GM12801 (cell line): ENCODE measurements around the gene MPST.

ENCODE experiments used
- CTCF ChIP-seq: IDR thresholded peaks from one replicate; pipeline ENCODE4 v1.5.1; 2011; ENCODE audit warnings: control low read depth; ENCODE audit not compliant: insufficient read length; ENCODE audit errors: extremely low read depth

Gene MPST

DNA sequence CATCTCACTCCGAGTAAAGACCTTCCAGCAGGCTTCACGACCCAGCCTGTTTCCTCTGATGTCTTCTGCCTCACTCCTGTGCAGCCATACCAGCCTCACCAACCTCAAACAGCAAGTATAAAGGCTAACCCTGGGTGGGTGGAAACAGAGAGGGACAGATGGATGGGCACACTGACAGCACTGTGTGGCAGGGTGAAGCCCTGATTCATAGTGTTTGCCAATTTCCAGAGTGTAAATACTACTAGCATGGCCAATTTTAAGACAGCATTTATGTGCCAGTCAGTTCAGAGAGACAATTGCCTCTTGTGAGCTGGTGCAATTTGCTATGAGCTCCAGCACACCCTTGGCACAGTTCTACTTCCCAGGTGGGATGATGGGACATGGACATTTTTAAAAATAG lies 21.8 kb upstream of the MPST start:
- TF ChIP-seq CTCF = no peak

- TF ChIP-seq CTCF = no peak
Measured at GRCh38 chr22:36998620-36999351, 20.8 kb upstream of the MPST start.

DNA sequence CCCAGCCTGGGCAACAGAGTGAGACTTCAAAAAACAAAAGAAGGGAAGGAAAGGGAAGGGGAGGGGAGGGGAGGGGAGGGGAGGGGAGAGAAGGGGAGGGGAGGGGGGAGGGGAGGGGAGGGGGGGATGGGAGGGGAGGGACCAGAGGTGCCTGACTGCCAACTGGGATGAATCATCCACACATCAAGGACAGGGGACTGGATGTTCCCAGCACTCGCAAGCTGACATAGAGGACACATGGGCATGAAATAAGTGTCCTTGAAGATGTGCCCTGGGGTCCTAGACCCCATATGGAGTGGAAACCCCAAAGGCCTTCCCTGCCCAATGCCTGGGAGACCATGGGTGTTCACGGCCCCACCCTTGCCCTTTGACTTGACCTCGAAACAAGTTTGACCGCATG lies 20.1 kb upstream of the MPST start:
- TF ChIP-seq CTCF = no peak

DNA sequence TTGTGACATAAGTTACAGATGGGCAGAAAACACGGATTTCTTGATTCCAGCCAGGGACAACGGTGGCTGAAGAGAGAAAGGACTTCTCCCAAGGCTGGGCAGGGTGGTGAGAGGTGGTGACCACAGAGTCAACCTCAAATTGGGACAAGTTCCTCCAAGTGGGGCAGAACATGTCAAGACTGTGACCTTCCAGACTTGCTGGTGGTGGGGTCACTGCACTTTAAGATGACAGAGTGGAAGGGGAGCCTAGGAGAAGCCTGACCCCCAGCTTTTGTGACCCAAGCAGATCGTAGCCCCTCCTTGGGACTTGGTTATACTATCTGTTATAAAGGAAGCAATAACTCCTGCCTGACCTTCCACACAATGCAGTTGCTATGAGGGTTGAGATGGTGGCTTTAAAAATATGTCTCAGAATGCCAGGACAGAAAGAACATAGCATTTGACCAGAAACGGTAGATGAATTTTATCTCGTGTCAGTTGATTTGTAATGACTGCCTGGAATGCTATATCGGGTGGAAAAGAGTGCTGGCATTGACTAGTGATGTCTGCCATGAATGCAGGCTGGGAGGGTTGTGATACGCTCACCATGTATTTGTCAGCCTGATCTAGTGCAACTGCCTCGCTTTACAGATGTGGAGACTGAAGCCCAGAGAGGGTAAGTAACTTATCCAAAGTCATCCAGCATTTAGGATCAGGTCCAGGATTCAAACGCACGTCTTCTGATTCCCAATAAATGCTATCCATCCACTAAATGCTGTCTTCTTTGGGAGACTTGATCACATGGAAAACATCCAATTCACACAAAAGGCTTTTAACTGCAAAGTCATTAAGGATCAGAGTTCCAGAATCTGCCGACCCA lies 18.6 kb upstream of the MPST start:
- no peak for TF ChIP-seq CTCF

DNA sequence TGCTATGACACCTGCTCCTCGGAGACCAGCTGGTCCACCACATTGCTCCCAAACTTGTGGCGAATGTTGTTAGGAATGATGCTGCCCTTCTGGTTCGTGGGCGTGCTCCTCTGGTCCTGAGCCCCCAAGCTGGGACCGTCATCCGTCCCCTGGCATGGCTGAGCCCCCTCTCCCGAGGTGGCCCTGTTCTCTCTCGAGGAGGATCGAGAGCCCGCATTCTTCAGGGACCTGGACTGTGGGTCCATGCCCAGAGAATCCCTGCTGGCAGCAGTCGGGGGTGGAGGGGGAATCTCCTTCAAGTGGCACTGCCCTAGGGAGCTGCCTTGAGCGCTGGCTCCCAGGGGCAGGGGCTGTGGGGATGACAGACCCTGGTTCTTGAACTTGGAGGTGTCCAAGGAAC lies 17.7 kb upstream of the MPST start:
- TF ChIP-seq CTCF = no peak

DNA sequence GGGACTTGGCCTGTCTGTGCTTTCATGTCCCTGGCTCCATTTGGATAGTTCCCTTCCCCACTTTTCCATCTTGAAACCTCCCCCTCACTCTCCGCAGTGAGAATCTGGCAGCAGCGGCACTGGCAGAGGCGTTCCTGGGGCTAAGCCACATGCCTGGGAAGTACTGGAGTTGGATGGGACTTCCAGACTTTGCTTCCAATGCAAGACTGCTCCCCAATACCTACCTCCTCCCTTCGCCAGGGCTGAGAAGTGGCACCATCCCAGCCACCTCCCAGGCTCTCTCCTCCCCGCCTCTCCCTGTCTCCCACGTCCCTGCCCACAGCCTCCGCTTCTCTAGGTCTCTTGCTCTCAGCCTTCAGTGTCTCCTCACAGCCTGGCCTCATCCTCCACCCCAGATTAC lies 16.9 kb upstream of the MPST start:
- no peak for TF ChIP-seq CTCF

- no peak for TF ChIP-seq CTCF
Measured at GRCh38 chr22:37007651-37008050, 11.9 kb upstream of the MPST start.
